IPS DF 19.7 (cell line): ENCODE results near the gene WDR12.
"Not testable (repeated sequence)": the region's sequence is repeated elsewhere in the genome, so short reads cannot be mapped to it uniquely, and the experiment has no call there.

Experiments
- DNase-seq: peaks from one replicate; pipeline ENCODE4 v3.0.0-alpha.2; 2013; ENCODE audit warnings: low read depth, low spot score

The WDR12 gene

DNA sequence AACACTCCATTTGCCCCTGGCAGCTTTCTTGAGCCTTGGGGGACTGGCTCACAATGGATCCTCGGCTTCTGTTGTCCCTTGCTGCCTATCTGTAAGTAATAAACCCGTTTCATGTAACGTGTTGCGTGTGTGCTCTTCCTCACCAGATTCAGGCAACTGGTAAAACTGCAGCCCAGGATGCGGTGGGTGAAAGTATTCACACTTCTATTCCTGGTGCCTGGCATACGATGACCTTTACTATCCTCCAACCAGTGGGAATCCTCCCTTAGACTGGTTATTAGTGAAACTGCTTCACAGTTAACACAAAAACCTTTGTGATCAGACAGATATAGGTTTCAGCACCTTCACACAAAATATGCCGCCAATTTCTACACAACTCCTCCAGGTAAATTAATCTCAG is 26.3 kb downstream of the WDR12 start:
- no peak for DNase-seq

DNA sequence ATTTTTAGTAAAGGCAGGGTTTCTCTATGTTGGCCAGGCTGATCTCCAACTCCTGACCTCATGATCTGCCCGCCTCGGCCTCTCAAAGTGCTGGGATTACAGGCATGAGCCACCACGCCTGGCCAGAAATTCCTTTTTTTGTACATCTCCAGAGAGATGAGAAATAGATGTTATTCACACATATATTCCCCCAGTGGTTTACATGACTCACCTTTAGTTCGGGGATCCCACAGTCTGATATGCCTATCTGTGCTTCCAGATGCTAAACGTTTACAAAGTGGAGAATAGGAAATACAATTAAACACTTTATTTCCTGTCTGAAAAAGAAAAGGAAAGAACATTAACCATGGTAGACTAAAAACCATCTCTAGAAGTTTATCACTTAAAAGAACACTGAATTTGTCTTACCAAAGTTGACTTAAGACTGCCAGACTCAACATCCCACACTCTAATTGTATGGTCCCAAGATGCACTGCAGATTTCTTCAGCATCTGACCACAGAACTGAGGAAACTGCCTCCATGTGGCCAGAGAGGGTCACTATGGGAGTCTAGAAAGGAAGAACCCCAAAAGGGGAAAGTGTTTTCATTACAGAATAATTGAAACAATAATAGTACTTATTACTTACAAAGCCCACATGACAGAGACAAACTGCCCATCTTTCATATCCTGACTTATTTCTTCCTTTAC is 27.3 kb downstream of the WDR12 start:
- no peak for DNase-seq

DNA sequence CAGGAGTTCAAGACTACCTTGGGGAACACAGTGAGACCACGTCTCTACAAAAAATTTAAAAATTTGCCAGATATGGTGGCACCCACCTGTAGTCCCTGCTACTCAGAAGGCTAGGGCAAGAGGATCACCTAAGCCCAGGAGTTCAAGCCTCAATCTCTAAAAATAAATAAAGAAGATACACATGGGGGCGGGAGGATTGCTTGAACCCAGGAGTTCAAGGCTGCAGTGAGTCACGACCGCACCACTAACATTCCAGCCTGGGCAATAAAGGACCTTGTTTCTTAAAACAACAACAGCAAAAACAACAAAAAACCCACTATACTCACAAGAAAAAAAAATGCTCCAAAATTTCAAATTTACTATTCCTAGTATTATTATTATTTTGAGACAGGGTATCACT is 29.9 kb downstream of the WDR12 start:
- no peak for DNase-seq

DNA sequence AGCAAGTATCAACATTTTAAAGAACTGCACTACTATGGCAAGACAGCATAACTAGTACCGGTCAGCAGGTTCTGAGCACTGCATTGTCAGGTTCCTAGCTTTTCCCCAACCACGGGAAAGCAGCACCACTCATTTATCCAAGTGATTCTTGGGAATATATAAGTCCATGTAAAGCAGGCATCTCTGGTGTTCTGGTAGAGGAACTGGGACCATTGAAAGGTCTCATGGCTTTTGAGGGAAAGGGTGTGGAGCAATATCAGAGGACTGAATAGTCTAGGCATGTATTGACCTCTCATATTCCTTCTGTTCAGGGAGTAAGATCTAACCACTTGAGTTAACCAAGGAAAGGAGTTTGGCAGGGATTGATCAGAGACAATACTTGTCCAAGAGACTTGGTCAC is 33.8 kb downstream of the WDR12 start:
- no peak for DNase-seq

DNA sequence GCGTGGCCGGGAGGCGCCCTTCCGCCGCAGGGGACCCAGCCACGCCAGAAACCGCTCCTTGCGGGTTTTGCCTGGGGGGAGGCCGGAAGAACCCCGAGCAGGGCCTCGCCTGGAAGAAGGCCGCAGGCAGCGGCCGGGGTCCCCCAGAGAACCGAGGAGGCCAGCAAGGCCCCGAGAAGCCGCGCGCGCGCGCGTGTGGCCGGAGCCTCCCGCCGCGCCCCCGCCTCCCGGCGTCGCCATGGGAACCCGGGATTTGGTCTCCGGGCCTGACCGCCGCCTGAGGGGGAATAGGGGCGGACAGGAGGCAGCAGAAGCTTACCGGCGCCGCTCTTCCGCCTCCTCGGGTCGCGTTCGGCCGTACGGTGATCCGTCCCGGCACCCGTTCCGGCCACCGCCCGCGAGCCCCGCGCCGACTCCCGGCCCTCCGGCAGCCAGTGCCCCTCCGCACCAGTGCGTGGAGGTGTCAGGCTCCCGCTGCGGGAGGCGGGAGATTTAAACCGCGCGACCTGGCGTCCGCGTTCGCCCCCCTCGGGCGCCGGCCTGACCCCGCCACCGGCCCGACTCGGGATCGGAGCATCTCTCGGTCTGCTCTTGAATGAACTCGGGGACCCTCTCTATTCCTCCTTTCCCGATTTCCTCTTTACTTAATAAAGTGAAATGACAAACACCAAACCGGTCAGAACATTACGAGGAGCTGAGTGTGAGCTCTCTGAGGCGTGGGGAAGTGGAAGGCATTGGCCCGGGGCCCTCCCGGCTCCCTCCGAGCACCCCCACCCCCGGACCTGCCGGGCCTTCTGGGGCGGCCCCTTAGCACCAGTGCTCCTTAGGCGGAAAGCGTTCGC is 40.0 kb downstream of the WDR12 start, which contains the start of gene ICA1L:
ICA1L (minus strand) TSS at position 467 of the 842 bp plus-strand sequence. CDS start 42,757 bp downstream, outside the sequence.
- DNase-seq, result no peak

DNA sequence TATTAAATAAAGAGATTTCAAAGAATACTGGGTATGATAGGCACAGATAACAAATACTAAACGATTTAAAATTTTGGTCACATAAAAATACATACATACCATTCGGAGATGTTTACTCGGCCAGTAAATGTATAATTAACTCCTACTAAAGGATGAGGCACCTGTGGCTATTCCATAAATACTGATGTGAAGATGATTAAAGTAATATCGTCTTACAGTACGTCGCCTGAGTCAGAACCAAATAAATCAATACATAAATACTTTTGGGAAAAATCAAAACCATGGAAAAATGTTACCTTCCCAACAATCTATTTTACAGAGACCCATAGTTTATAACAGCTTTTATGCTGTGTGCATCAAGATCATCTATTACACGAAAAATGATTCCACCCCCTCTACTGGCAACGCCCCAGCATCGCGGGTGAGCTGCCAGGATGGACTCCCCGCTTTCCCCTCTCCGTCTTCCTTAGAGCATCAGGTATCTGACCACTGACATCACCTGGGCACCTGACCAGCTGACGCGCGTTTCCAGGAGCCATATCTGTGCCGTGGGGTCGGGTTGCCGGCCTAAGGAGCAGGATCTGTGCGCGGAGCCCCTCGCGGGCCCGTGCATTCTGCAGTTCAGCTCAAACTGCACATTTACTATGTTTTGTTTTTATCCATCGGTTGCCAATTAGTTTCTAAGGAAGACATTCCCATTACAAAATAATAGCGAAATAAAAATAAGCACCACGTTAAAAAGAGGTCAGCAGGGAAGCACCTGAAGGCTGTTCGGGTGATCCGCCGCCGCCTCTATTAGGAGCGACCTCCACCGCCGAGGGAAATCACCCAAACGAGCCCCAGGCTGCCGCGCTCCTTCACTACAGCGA is 40.8 kb downstream of the WDR12 start:
- peak; percentile 78 for DNase-seq

DNA sequence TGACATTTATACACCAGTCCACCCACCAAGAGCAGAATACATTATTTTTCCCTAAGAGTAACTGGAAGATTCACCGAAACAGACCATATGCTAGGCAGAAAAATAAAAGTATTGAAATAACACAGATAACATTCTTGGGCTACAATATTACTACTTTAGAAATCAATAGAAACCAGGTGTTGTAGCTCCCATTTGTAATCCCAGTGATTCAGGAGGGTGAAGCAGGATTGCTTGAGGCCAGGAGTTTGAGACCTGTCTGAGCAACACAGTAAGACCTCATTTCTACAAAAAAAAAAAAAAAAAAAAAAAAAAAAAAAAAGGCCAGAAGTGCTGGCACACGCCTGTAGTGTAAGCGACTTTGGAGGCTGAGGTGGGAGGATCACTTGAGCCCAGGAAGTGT is 49.5 kb downstream of the WDR12 start:
- DNase-seq, result no peak

DNA sequence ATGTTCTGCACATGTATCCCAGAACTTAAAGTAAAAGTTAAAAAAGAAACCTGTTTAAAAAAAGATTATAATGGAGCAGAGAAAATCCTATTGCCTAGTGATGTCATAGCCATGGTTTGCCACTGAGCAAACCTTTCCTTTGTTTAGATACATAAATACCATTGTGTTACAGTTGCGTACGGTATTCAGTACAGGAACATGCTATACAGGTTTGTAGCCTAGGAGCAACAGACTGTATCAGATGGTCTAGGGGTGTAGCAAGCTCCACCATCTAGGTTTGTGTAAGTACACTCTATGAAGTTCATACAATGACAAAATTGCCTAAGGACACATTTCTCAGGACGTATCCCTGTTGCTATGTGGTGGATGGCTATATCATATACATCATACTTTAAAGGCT is 52.9 kb downstream of the WDR12 start:
- no peak for DNase-seq

DNA sequence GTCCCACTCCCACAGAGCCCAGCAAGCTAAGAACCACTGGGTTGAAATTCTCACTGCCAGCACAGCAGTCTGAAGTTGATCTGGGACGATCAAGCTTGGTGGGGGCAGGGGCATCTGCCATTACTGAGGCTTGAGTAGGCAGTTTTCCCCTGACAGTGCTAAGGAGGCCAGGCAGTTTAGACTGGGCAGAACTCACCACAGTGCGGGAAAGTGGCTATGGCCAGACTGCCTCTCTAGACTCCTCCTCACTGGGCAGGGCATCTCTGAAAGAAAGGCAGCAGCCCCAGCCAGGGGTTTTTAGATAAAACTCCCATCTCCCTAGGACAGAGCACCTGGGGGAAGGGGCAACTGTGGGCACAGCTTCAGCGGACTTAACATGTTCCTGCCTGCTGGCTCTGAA is 62.1 kb downstream of the WDR12 start:
- DNase-seq, result not testable (repeated sequence)

DNA sequence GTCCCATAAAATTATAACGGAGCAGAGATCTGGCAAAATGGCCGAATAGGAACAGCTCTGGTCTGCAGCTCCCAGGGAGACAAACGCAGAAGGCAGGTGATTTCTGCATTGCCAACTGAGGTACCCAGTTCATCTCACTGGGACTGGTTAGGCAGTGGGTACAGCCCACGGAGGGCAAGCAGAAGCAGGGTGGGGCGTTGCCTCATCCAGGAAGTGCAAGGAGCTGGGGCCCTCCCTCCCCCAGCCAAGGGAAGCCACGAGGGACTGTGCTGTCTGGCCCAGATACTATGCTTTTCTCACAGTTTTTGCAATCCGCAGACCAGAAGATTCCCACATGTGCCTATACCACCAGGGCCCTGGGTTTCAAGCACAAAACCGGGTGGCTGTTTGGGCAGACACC is 62.7 kb downstream of the WDR12 start:
- DNase-seq, result no peak

DNA sequence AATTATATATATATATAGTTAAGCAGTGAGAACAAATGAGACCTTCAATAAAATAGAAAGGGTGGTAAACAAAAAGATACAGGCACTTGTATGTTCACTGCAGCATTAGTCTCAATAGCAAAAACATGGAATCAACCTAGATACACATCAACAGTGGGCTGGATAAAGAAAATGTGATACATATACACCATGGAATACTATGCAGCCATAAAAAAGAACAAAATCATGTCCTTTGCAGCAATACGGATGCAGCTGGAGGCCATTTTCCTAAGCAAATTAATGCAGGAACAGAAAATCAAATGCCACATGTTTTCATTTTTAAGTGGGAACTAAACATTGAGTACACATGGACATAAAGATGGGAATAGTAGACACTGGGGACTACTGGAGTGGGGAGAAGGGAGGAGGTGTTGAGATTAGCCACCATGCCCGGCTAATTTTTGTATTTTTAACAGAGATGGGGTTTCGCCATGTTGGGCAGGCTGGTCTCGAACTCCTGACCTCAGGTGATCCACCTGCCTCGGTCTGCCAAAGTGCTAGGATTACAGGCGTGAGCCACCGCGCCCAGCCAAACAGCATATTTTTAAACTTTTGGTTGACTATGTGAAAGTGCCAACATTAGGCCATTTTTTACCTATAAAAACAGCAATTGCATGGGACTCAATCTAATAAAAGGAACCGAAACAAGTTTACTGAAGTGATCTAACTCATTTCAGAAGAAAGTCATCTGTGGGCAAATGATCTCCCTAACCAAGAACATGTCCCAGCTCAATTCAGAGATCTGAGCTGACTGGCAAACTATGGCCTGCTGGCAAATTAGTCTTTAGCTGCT is 63.6 kb downstream of the WDR12 start:
- DNase-seq, result no peak

DNA sequence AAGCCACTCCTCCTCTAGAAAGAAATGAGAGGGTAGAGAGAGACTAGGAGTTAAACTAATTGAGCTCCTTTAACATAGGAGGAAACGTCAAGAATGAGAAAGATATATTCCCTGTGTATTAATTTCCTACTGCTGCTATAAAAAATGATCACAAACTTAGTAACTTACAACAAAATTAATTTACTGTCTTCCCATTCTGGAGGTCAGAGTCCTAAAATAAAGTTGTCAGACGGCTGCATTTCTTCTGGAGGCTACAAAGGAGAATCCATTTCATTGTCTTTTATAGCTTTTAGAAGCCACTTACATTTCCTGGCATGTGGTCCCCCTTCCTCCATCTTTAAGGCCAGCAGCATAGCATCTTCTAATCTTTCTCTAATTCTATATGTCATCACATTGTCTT is 66.8 kb downstream of the WDR12 start:
- no peak for DNase-seq

DNA sequence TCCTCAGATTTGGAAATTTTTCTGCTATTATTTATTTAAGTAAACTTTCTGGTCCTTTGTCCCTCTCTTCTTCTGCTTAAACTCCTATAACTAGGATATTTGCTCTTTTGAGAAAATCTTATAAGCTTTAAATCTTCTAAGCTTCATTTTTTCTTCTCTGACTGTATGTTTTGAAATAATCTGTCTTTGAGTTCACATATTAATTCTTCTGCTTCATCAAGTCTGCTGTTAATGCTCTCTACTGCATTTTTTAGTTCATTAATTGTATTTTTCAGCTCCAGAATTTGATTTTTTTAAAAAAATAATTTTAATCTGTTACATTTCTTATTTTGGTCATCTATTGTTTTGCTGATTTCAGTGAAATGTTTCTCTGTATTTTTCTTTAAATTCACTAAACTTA is 68.8 kb downstream of the WDR12 start:
- no peak for DNase-seq

DNA sequence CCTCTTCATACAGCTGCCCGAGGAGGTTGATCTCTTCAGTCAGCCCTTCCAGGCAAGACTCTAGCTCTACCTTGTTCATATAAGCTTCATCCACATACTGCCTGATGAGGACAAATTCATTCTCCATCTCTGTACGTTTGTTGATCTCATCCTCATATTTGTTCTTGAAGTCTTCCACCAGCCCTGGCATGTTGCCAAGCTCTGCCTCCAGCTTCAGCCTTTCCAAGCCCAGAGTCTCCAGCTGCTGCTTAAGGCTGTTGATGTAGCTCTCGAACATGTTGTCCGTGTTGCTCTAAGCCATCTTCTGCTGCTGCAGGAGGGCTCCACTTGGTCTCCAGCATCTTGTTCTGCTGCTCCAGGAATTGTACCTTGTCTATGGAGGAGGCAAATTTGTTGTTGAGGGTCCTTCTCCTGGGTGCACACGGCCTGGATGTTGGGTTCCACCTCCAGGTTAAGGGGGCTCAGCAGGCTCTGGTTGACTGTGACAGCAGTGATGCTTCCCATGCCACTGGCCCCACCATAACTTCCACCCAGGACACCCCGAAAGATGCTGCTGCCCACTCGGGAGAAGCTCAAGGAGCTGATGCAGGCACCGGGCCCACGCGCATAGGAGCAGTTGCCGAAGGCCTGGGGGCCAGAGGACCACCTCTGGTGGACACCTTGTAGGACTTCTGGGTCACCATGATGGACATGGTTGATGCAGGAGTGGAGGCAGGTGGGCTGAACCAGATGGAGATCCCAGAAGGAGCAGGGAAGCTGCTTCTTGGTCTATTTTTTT is 70.2 kb downstream of the WDR12 start:
- DNase-seq, result no peak

DNA sequence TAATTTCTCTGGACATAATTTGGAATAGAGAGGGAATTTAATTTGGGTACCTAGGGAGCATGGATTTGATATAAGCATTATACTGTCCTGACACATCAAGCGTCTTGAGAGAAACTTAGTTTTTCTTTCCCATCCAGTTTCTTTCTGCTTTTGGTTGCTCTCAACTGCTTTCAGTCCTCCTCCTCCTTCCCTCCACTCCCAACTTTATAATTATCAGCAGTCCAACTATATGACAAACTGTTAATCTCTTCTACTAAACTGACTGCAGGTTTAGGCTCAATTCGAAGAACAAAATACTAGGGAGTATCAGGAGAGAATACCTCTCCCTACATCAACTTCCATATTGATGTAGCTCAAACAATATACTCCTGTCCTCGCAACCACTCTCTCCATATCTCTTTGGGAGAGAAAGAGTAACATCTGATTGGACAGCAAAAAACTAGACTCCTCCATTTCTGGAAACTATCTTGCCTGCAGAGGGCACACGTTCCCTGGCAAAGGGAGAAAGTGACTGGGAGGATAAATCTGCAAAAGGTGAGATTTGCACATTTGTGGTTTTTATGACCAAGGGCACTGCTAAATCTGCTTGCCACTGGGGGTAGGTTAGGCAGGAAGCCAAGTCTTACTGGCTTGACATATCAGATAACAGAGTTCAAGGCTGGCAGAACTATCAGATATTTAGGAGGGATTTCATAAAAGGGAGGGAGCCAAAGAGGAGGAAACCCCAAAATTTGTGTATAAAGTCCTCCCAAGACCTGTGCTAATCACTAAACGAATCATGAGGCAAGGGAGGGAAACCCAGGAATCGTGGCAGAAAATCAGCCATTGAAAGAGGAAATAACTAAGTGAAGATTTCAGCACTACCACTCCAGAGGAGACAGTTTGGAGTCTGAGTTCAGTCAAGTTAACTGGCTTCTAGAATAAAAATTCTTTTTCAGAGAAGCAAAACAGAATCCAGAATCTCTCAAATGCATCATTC is 79.9 kb downstream of the WDR12 start:
- no peak for DNase-seq

DNA sequence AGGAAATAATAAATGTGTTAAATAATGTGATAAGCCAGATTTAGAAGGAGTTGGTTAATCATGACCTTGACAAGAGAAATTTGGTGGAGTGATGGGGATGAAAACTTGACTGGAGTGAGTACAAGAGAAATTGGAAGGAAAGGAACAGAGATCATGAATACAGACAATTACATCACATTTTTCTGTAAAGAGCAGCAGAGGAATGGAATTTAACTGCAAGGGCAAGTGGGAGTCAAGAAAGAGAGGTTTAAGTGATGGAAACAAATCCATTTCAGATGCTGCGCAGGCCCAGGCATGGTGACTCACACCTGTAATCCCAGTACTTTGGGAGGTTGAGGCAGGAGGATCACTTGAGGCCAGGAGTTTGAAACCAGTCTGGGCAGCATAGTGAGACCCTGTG is 86.6 kb downstream of the WDR12 start:
- DNase-seq, result no peak
